HCT116 (cell line): Measurements from ENCODE around the gene NPHS1. TPM values are rescaled to one million over a fixed set of nuclear protein-coding genes. Genes with fewer than 3 reads are reported as not detected.

Experiments
- ATAC-seq: fragments of 200-7000 bp; cut with Tn5 transposase; 2 replicates; pipeline ENCODE4 v1.9.1; 2020; ENCODE audit warnings: mild to moderate bottlenecking, moderate library complexity
- BruUV-seq: library from RNA; stranded (reverse); fragments of 400-500 nt; replicated peaks from 2 replicates; lab custom pipeline; 2021; lab: Mats Ljungman, UMichigan
- CTCF ChIA-PET: fragments of 300-600 bp; sonication (Branson Sonifier 250); formaldehyde crosslinking; loops from one replicate; lab custom pipeline; 2021; ENCODE audit warnings: antibody characterized with exemption; lab: Charles Lee
- POLR2A ChIA-PET: fragments of 300-600, 350-600 bp; sonication (Branson Sonifier 250); formaldehyde crosslinking; loops from one replicate; lab custom pipeline; 2021; ENCODE audit warnings: antibody characterized with exemption; lab: Charles Lee
- RAD21 ChIA-PET, 2 experiments: fragments of 300-600 bp; sonication (Branson Sonifier 250); formaldehyde crosslinking; loops; one replicate each; lab custom pipeline; 2023; ENCODE audit warnings: low total read pairs in 2 of 2; ENCODE audit not compliant: uncharacterized antibody in 2 of 2, unreplicated experiment in 2 of 2, low non-redundant PET in 1 of 2; lab: Charles Lee
- DNase-seq: peaks from one replicate; pipeline ENCODE4 v3.0.0-alpha.2; 2010; ENCODE audit warnings: low read depth, low spot score
- H2AFZ ChIP-seq: fragments of 200-600 bp; shearing (Covaris generic), sonication (generic); 2 replicates; pipeline ENCODE4 v1.6.1; 2017; ENCODE audit warnings: low read depth, mixed run types, mixed read lengths, antibody characterized with exemption, low read length; ENCODE audit not compliant: poor library complexity, severe bottlenecking
- H3K27ac ChIP-seq: 2 replicates; pipeline ENCODE4 v1.5.1; 2012; ENCODE audit warnings: low read depth, low read length
- H3K27me3 ChIP-seq: fragments of 200-600 bp; sonication (generic); 2 replicates; pipeline ENCODE4 v1.6.1; 2016; ENCODE audit warnings: mixed run types, low read length, mixed read lengths; ENCODE audit not compliant: insufficient read depth
- H3K36me3 ChIP-seq, 2 experiments: fragments of 200-500 bp in 1 of 2; fragments of 200-600 bp in 1 of 2; sonication (Bioruptor generic) in 1 of 2; sonication (generic) in 1 of 2; 2 replicates each; pipeline versions ENCODE4 v1.5.1 to v1.6.1; 2014 to 2016; ENCODE audit warnings: low read length in 2 of 2, inconsistent platforms in 1 of 2, mixed read lengths in 1 of 2, mixed run types in 1 of 2; ENCODE audit not compliant: insufficient read depth in 2 of 2, control insufficient read depth in 1 of 2
- H3K4me1 ChIP-seq, 2 experiments: fragments of 200-600 bp in 1 of 2; sonication (generic) in 1 of 2; 2 replicates each; pipeline versions ENCODE4 v1.5.1 to v1.6.1; 2012 to 2017; ENCODE audit warnings: low read length in 2 of 2, inconsistent platforms in 1 of 2, mild to moderate bottlenecking in 1 of 2, mixed read lengths in 1 of 2, mixed run types in 1 of 2, moderate library complexity in 1 of 2; ENCODE audit not compliant: insufficient read depth in 2 of 2, control insufficient read depth in 1 of 2
- H3K4me2 ChIP-seq: fragments of 200-600 bp; sonication (generic); 2 replicates; pipeline ENCODE4 v1.6.1; 2017; ENCODE audit warnings: mixed run types, low read length, mixed read lengths
- H3K4me3 ChIP-seq, 2 experiments: fragments of 200-600 bp in 1 of 2; sonication (generic) in 1 of 2; replicated peaks in 1 of 2; 2 replicates each; pipeline ENCODE4 v1.5.1; 2011 to 2016; ENCODE audit warnings: low read length in 2 of 2, control low read depth in 1 of 2, low read depth in 1 of 2, mild to moderate bottlenecking in 1 of 2, mixed read lengths in 1 of 2, mixed run types in 1 of 2
- H3K79me2 ChIP-seq: fragments of 200-600 bp; sonication (generic); 2 replicates; pipeline ENCODE4 v1.6.1; 2017; ENCODE audit warnings: mild to moderate bottlenecking, mixed run types, low read length, moderate library complexity, mixed read lengths; ENCODE audit not compliant: insufficient read depth
- H3K9ac ChIP-seq: fragments of 200-600 bp; sonication (generic); 2 replicates; pipeline ENCODE4 v1.6.1; 2016; ENCODE audit warnings: low read length, mixed read lengths
- H3K9me2 ChIP-seq: fragments of 200-600 bp; sonication (generic), shearing (Covaris generic); 2 replicates; pipeline ENCODE4 v1.6.1; 2017; ENCODE audit warnings: mixed run types, mild to moderate bottlenecking, moderate library complexity; ENCODE audit not compliant: insufficient read depth
- H3K9me3 ChIP-seq, 2 experiments: fragments of 200-500 bp in 1 of 2; fragments of 200-600 bp in 1 of 2; sonication (Bioruptor generic) in 1 of 2; sonication (generic) in 1 of 2; 2 replicates each; pipeline ENCODE4 v1.6.1; 2014 to 2017; ENCODE audit warnings: low read length in 2 of 2, mixed read lengths in 2 of 2, inconsistent platforms in 1 of 2, low read depth in 1 of 2, mild to moderate bottlenecking in 1 of 2, mixed run types in 1 of 2, moderate library complexity in 1 of 2; ENCODE audit not compliant: control insufficient read depth in 1 of 2, insufficient read depth in 1 of 2
- H4K20me1 ChIP-seq: fragments of 200-600 bp; sonication (generic), shearing (Covaris generic); 2 replicates; pipeline ENCODE4 v1.6.1; 2017; ENCODE audit warnings: mixed run types, mild to moderate bottlenecking, moderate library complexity; ENCODE audit not compliant: insufficient read depth
- CEBPB ChIP-seq: IDR thresholded peaks from 2 replicates; pipeline ENCODE4 v1.6.1; 2012; ENCODE audit warnings: low read depth
- EGR1 ChIP-seq: IDR thresholded peaks from 2 replicates; pipeline ENCODE4 v1.6.1; 2012; ENCODE audit warnings: low read depth
- EZH2 ChIP-seq: fragments of 200-600 bp; sonication (generic); IDR thresholded peaks from 2 replicates; pipeline ENCODE4 v1.6.1; 2017; ENCODE audit warnings: antibody characterized with exemption, mixed run types
- POLR2A ChIP-seq: IDR thresholded peaks from 2 replicates; pipeline ENCODE4 v1.7.0; 2011; ENCODE audit warnings: borderline replicate concordance; ENCODE audit not compliant: insufficient read depth, insufficient read length; ENCODE audit errors: extremely low read depth
- POLR2AphosphoS5 ChIP-seq: IDR thresholded peaks from 2 replicates; pipeline ENCODE4 v1.6.1; 2011; ENCODE audit warnings: mild to moderate bottlenecking, low read depth, low read length, moderate library complexity
- SIN3A ChIP-seq: IDR thresholded peaks from 2 replicates; pipeline ENCODE4 v1.6.1; 2012; ENCODE audit warnings: low read depth
- TCF7L2 ChIP-seq: IDR thresholded peaks from 2 replicates; pipeline ENCODE4 v1.7.0; 2011; ENCODE audit warnings: borderline replicate concordance, inconsistent platforms; ENCODE audit not compliant: insufficient read depth, insufficient read length; ENCODE audit errors: extremely low read depth
- intact Hi-C: fragments of 100-400 bp; cut with micrococcal nuclease; formaldehyde crosslinking; loops from 2 replicates; pipeline ENCODE4 v1.10.0; 2022
- total RNA-seq: library from RNA; stranded (reverse); gene quantifications from one replicate; pipeline ENCODE4 v1.2.1, GENCODE V29; 2021; ENCODE audit not compliant: unreplicated experiment
- TF ChIP-seq, protein P1 (sequence below): IDR thresholded peaks from 2 replicates; pipeline ENCODE4 v1.6.1; 2011; ENCODE audit warnings: mild to moderate bottlenecking, low read length, moderate library complexity; ENCODE audit not compliant: insufficient replicate concordance; ENCODE audit errors: extremely low read depth

NPHS1 gene
- total RNA-seq, 1 experiment from 2014 or later: 0.57 TPM

DNA sequence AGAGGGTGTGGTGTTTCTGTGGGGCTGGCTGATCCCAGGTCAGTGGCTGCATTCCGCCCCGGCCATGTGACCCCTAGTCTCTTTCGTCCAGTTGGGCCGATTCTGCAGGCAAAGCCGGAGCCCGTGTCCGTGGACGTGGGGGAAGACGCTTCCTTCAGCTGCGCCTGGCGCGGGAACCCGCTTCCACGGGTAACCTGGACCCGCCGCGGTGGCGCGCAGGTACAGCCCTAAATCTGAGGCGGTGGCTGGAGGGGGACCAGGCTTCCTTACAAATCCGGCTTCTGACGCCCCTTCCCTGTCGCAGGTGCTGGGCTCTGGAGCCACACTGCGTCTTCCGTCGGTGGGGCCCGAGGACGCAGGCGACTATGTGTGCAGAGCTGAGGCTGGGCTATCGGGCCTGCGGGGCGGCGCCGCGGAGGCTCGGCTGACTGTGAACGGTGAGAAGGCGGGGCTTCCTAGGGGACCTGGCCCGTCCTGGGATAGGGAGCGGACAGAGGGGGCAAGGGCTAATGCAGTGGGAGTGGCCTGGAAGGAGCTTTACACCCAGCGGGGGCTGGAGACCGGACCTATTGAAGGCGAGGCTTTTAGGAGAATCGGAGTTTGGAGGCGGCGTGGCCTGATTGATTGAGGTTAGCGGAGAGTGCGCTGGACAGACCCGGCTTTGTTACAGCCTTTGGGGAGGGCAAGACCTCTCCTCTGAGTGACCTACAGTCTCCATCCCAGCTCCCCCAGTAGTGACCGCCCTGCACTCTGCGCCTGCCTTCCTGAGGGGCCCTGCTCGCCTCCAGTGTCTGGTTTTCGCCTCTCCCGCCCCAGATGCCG, 8.7 kb upstream of the NPHS1 start:
- RAD21 ChIA-PET: no interaction called here
- Histone ChIP-seq H2AFZ (no peak overlapping the region), H4K20me1 (no peaks in the 10 kb centered on the region), H3K9me3 (no peaks in the 10 kb centered on the region)
- no peak for TF ChIP-seq EZH2
- TF ChIP-seq EGR1: no peak
- TF ChIP-seq, protein P1, sequence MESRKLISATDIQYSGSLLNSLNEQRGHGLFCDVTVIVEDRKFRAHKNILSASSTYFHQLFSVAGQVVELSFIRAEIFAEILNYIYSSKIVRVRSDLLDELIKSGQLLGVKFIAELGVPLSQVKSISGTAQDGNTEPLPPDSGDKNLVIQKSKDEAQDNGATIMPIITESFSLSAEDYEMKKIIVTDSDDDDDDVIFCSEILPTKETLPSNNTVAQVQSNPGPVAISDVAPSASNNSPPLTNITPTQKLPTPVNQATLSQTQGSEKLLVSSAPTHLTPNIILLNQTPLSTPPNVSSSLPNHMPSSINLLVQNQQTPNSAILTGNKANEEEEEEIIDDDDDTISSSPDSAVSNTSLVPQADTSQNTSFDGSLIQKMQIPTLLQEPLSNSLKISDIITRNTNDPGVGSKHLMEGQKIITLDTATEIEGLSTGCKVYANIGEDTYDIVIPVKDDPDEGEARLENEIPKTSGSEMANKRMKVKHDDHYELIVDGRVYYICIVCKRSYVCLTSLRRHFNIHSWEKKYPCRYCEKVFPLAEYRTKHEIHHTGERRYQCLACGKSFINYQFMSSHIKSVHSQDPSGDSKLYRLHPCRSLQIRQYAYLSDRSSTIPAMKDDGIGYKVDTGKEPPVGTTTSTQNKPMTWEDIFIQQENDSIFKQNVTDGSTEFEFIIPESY: no peak
- TF ChIP-seq, all 23 proteins: peak for 0
- peak overlapping the region; percentile 11 to 26; a peak in 2 of 4 replicates for H3K4me3 ChIP-seq
- CTCF ChIA-PET: no interaction called here
- H3K9ac ChIP-seq: 0 out of 2 replicates have a peak overlapping the region, but pooled peaks have one; percentile 11
- BruUV-seq: no TSS peak
- no peaks in the 10 kb centered on the region for H3K27me3 ChIP-seq
- H3K27ac ChIP-seq: peak overlapping the region; percentile 22; the same call in 1 of the 2 replicates
- no peaks in the 10 kb centered on the region for H3K36me3 ChIP-seq
- H3K79me2 ChIP-seq: no peaks in the 10 kb centered on the region
- H3K9me2 ChIP-seq: no peaks in the 10 kb centered on the region
- ATAC-seq (peak; percentile 96), DNase-seq (no peak)
- intact Hi-C loops: no loop called here
- POLR2A ChIA-PET: interaction anchor here (1.4 to 1.6 kb wide), 2 partner anchors 9 to 17 kb away, joined by 4 read pairs; no protein-coding TSS in a partner anchor
- peaks cover 2 to 13% of the 10 kb centered on the region in 2 experiments; a peak in 3 of 4 replicates for H3K4me1 ChIP-seq
- H3K4me2 ChIP-seq: peak overlapping the region; percentile 68

DNA sequence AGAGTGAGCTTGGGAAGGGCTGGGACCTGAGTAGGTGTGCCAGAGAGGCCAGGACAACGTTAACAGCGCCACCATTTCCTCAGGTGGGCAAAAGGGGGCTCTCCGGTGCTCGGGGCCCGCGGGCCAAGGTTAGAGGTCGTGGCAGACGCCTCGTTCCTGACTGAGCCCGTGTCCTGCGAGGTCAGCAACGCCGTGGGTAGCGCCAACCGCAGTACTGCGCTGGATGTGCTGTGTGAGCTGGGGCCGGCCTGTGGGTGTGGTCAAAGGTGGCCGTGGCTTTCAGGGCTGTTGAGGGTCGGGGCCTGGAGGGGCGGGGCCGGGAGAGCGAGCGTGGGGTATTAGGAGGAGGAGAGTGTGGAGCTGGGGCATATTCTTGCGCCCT, 8.1 kb upstream of the NPHS1 start:
- RAD21 ChIA-PET: no interaction called here
- BruUV-seq: no TSS peak
- H3K4me2 ChIP-seq: peak overlapping the region; percentile 68

More for the DNA sequence above, 8.1 kb upstream of the NPHS1 start:
- ChIA-PET POLR2A (interaction anchor here (1.4 to 1.6 kb wide), 2 partner anchors 9 to 17 kb away, joined by 4 read pairs; no protein-coding TSS in a partner anchor), CTCF (no interaction called here)
- Histone ChIP-seq H3K79me2 (no peaks in the 10 kb centered on the region), H3K36me3 (no peaks in the 10 kb centered on the region), H3K9me3 (no peaks in the 10 kb centered on the region), H2AFZ (no peak overlapping the region), H3K4me1 (peaks cover 2 to 13% of the 10 kb centered on the region in 2 experiments; a peak in 3 of 4 replicates), H4K20me1 (no peaks in the 10 kb centered on the region), H3K9me2 (no peaks in the 10 kb centered on the region), H3K27ac (no peak overlapping the region), H3K9ac (no peak overlapping the region), H3K4me3 (no peak overlapping the region), H3K27me3 (no peaks in the 10 kb centered on the region)
- TF ChIP-seq POLR2AphosphoS5 (no peak), CEBPB (no peak), SIN3A (no peak), TCF7L2 (no peak), POLR2A (no peak)
- no peak; the same call in none of the 2 replicates for ATAC-seq
- intact Hi-C loops: no loop called here
- DNase-seq: no peak
